ENCODE results near the gene RHBG.
"Not testable (repeated sequence)": the region's sequence is repeated elsewhere in the genome, so short reads cannot be mapped to it uniquely, and the experiment has no call there.

RHBG gene

GRCh38 chr1:156367383-156368156 is 1.4 kb upstream of the RHBG start:
- Mint-ChIP-seq H3K9me3 (no peaks in the 10 kb centered on the region), H3K4me3 (peak overlapping the region in 2 of 3 experiments; percentile 37 to 51), H3K27me3 (ENCODE audit: low read depth) (peaks cover 64% of the 10 kb centered on the region), H3K27ac (peak overlapping the region; percentile 70 to 79 (median 74)), H3K36me3 (ENCODE audit: low read depth) (no peaks in the 10 kb centered on the region), H3K4me1 (peaks cover 5% of the 10 kb centered on the region)
- no peak for TF ChIP-seq CTCF (IDR thresholded peaks at IDR 0.05; ENCODE audit: unreplicated experiment in 3 of 3)

- peak overlapping the region; percentile 70 to 79 (median 74) for H3K27ac Mint-ChIP-seq
- no peaks in the 10 kb centered on the region for H3K9me3 Mint-ChIP-seq
- no peaks in the 10 kb centered on the region for H3K36me3 Mint-ChIP-seq (ENCODE audit: low read depth)
- H3K4me1 Mint-ChIP-seq = peaks cover 5% of the 10 kb centered on the region
- peaks cover 69% of the 10 kb centered on the region for H3K27me3 Mint-ChIP-seq (ENCODE audit: low read depth)
- H3K4me3 Mint-ChIP-seq = peak overlapping the region in 2 of 3 experiments; percentile 37 to 51
- no peak for TF ChIP-seq CTCF (IDR thresholded peaks at IDR 0.05; ENCODE audit: unreplicated experiment in 3 of 3)
These were observed 803 bp upstream of the RHBG start for GRCh38 chr1:156368157-156368658.

GRCh38 chr1:156369685-156370286 is 775 bp downstream of the RHBG start:
- not testable (repeated sequence) for H3K9me3 Mint-ChIP-seq; H3K36me3 Mint-ChIP-seq (ENCODE audit: low read depth); H3K4me1 Mint-ChIP-seq
- Mint-ChIP-seq H3K27me3 (ENCODE audit: low read depth) (peaks cover 58% of the 10 kb centered on the region), H3K4me3 (peak overlapping the region; percentile 66 to 75 (median 71)), H3K27ac (peak overlapping the region in 2 of 3 experiments; percentile 44 to 58)

GRCh38 chr1:156371553-156372264 is 2.7 kb downstream of the RHBG start:
- Mint-ChIP-seq H3K27ac (peak overlapping the region in 1 of 3 experiments; percentile 10), H3K9me3 (no peaks in the 10 kb centered on the region), H3K36me3 (ENCODE audit: low read depth) (no peaks in the 10 kb centered on the region), H3K4me3 (no peak overlapping the region), H3K4me1 (peaks cover 5% of the 10 kb centered on the region), H3K27me3 (ENCODE audit: low read depth) (peaks cover 47% of the 10 kb centered on the region)
- no peak for TF ChIP-seq CTCF (IDR thresholded peaks at IDR 0.05; ENCODE audit: unreplicated experiment in 3 of 3)

- no peaks in the 10 kb centered on the region for H3K9me3 Mint-ChIP-seq
- no peaks in the 10 kb centered on the region for H3K36me3 Mint-ChIP-seq (ENCODE audit: low read depth)
- peaks cover 49% of the 10 kb centered on the region for H3K27me3 Mint-ChIP-seq (ENCODE audit: low read depth)
- peaks cover 5% of the 10 kb centered on the region for H3K4me1 Mint-ChIP-seq
- no peak for TF ChIP-seq CTCF (IDR thresholded peaks at IDR 0.05; ENCODE audit: unreplicated experiment in 3 of 3)
- no peak overlapping the region for H3K27ac Mint-ChIP-seq
- H3K4me3 Mint-ChIP-seq = no peak overlapping the region
These were observed 3.2 kb downstream of the RHBG start for GRCh38 chr1:156372265-156372586.

- Mint-ChIP-seq H3K4me1 (peaks cover 5% of the 10 kb centered on the region), H3K27ac (no peak overlapping the region), H3K9me3 (no peaks in the 10 kb centered on the region), H3K36me3 (ENCODE audit: low read depth) (no peaks in the 10 kb centered on the region), H3K4me3 (no peak overlapping the region), H3K27me3 (ENCODE audit: low read depth) (peaks cover 43% of the 10 kb centered on the region)
- TF ChIP-seq CTCF (IDR thresholded peaks at IDR 0.05; ENCODE audit: unreplicated experiment in 3 of 3) = no peak
These were observed 3.9 kb downstream of the RHBG start for GRCh38 chr1:156372876-156373275.
